ENCODE data around the gene TMEM8B.

TMEM8B gene

DNA sequence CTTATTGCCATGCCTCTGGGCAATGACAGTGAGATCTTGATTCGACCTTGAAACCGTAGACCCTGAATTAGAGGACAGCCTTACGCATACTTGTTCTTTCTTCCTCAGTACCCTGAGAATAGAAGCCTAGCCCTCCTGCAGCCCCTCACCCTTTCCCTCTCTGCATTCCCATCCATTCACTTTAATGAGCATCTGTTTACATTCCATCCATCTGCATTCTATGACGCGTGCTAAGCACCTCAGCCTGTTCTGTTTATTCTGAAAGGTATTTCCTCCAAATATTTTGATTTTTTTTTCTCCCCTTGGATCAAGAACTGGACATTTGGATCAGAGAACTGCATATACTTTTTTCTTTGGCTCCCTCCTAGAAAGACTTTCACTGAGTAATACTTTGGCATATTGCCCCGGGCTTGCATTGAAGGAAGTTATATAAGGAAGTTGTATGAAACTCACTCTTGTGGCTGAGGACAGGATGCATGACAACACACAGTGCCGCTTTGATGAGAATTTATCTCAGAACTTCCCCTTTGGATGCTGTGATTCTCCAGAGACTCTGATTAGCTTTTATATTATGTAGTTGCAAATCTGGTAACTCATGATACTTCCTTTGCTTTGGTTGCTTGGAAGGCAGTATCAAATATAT lies 15.7 kb downstream of the TMEM8B start:
- no peak overlapping the region for H3K4me3 ChIP-seq (ENCODE audit: control insufficient read depth, low read depth, low read length)
- DNase-seq (ENCODE audit: low read depth): peak; percentile 96
- no peak for TF ChIP-seq CTCF (conservative IDR thresholded peaks at IDR 0.05; ENCODE audit: control insufficient read depth, insufficient read depth, low read depth, low read length)

DNA sequence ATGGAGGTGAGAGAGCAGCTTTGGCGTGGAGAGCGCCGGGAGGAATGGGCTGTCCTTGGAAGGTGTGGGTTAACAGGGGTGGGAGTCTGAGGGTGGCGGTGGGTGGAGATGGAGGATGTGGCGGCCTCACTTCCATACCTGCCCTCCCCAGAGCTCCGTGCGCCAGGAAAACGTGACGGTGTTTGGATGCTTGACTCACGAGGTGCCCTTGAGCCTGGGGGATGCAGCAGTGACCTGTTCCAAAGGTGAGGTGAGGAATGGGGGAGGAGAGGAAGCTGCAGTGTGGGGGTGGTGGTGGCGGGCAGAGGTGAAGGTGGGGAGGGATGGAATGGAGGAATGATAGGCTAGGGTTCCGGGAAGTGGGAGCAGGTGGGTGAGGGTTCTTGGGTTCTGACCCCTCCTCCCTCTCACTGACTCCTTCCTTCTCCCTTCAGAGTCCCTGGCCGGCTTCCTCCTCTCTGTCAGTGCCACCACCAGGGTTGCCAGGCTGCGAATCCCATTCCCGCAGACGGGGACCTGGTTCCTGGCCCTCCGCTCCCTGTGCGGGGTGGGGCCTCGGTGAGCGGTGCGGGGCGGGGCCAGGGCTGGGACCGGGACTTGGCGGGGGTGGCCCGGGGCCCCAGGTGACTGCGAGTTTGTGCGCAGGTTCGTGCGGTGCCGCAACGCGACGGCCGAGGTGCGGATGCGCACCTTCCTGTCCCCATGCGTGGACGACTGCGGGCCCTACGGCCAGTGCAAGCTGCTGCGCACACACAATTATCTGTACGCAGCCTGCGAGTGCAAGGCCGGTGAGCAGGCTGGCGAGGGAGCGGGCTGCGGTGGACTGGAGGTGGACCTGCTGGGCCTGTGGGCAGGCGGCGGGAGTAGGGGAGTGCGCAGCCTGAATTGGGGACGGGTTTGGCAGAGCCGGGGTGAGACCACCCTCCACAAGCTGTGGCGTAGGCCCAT lies 17.1 kb downstream of the TMEM8B start:
- no peak for DNase-seq (ENCODE audit: low read depth)
- no peak for TF ChIP-seq CTCF (conservative IDR thresholded peaks at IDR 0.05; ENCODE audit: control insufficient read depth, insufficient read depth, low read depth, low read length)
- no peak overlapping the region for H3K4me3 ChIP-seq (ENCODE audit: control insufficient read depth, low read depth, low read length)

DNA sequence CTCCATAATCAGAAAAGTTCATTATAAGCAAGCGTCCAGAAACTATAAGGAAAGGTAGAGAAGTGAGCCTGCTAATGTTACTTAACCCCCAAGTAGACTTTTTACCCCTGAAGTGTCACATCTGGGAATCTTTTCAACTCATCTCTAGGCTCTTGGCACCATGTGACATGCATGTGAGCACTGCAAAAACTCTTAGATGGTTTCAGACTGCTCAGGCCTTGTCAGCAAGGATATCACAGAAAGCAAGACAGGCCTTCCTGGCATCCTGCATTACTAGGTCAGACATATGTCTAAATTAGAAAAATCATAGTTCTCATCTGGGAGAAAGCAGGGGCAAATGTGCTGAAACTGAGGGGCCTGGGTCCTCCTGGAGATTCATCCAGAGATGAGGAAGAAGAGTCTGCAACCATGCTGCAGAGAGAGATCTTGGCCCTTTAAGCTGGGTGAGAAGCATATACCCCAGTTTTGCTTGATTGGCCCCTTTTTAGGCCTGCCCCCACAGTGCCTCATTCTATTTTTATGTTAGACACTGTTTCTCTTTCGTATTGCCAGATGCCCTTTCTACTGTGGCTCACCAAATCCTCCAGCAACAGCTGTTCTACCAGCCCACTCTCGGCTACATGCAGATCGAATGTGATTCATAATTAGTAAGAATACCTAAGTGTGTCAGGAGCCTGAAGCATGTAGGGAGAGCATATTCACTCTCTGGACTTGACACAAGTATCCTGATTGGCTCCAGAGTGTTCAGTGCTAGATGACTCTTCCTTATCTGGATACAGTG lies 19.0 kb downstream of the TMEM8B start:
- TF ChIP-seq CTCF (conservative IDR thresholded peaks at IDR 0.05; ENCODE audit: control insufficient read depth, insufficient read depth, low read depth, low read length): no peak
- H3K4me3 ChIP-seq (ENCODE audit: control insufficient read depth, low read depth, low read length): no peak overlapping the region
- DNase-seq (ENCODE audit: low read depth): peak; percentile 98

GRCh38 chr9:35852267-35852815 lies 23.3 kb downstream of the TMEM8B start:
- no peak for TF ChIP-seq CTCF (conservative IDR thresholded peaks at IDR 0.05; ENCODE audit: control insufficient read depth, insufficient read depth, low read depth, low read length)
- no peak overlapping the region for H3K4me3 ChIP-seq (ENCODE audit: control insufficient read depth, low read depth, low read length)
- no peak for DNase-seq (ENCODE audit: low read depth)

- DNase-seq (ENCODE audit: low read depth): no peak
- TF ChIP-seq CTCF (conservative IDR thresholded peaks at IDR 0.05; ENCODE audit: control insufficient read depth, insufficient read depth, low read depth, low read length): no peak
- no peak overlapping the region for H3K4me3 ChIP-seq (ENCODE audit: control insufficient read depth, low read depth, low read length)
These were observed 24.1 kb downstream of the TMEM8B start for GRCh38 chr9:35852876-35853865.
